Stimulated activated CD4-positive, alpha-beta T cell treated with anti-CD3 and anti-CD28 coated beads, TNF-alpha, amount 100 ng/mL, for 4 hours (primary cell): ENCODE results near the gene SORCS2.

Experiments used
- DNase-seq, 3 experiments: peaks; one replicate each; pipeline ENCODE4 v3.0.0-alpha.2; 2020; ENCODE audit warnings: low read depth in 3 of 3

Gene SORCS2

GRCh38 chr4:7708981-7709380 is 516.6 kb downstream of the SORCS2 start:
- no peak for DNase-seq

- no peak for DNase-seq
Observed at GRCh38 chr4:7709431-7709830, 517.1 kb downstream of the SORCS2 start.

DNA sequence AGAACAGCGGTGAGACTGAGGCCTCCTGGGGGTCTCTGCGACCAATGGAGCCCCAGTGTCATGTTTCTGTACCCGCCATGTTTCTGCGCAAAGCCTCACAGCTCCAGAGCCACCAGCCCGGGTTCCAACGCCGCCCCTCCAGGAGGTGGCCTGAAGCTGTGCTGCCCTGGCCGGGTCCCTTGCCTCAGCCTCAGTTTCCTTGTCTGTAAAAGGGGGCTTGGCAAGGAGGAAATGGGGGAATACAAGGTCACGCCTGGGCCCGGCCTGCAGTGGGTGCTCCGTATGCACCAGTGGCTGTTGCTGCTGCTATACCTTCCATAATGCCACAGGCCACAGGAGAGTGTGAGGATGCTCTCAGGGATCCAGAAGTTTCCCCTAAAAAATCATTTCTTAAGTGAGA is 517.8 kb downstream of the SORCS2 start:
- no peak for DNase-seq

GRCh38 chr4:7710576-7711306 is 518.4 kb downstream of the SORCS2 start:
- DNase-seq = no peak

GRCh38 chr4:7711307-7711963 is 519.1 kb downstream of the SORCS2 start:
- DNase-seq = no peak

DNA sequence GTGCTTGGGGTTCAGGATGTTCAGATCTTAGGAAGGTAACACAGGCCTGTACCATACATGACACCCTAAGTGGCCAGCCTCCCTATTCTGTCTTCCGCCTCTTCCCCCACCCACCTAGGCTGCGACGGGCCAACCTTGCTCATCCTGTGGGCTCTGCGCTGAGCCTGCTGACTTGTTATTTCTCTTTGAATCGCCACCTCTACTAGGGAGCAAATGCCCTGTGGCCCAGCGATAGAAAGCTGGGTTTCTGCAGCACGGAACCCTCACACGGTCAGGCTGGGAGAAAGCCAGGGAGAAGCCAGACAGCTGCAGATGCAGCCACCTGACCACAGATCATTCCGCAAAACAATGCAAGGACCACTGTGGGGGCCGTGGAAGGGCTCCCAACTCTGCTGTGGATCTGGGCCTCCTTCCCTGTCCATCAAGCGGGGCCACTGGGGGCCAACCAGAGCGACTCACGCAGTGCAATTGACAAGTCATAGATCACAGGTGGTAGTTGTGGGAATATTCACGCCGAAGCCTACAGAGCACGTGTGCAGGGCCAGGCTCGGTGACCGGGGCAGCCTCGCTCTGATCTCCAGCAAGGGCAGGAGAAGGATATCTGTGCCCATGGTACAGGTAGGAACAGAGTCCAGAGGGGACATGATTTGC is 519.8 kb downstream of the SORCS2 start:
- no peak for DNase-seq

DNA sequence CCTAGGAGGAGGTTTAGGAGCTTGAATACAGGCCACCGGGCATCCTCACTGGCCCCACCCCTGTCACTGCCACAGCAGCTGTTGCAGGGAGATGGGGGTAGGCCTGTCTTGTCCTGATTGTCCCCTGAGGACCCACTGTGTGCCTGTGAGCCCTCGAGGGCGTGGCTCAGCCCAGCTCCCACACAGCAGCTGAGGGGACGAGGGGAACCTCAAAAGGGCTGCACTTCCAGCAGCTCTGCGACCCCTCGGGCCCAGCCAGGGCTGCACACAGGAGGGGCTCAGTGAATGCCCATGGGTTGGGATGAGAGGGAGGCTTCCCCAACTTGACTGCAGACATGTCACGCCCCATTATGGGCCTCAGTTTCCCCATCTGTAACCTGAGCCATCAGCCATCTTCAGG is 521.4 kb downstream of the SORCS2 start:
- DNase-seq = no peak

- no peak for DNase-seq
Observed at GRCh38 chr4:7714176-7714575, 521.8 kb downstream of the SORCS2 start.

DNA sequence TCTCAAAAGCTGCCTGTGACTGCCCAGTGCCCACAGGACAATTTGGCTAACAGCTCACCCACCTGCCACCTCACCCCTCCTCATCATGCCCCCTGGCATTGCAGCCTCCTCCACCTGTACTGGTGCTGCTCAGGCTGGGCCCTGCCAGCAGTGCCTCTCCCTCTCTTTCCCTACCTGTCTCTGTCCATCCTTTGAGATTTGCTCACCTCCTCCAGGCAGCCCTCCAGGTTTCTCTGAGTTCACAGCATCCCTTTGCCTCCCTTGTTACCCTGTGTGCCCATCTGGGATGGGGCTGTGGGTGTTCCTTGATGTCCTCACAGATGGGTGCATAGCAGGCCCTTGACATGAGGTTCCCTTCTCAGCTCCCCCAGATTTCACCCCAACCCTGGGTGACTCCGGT is 522.4 kb downstream of the SORCS2 start:
- DNase-seq = no peak

GRCh38 chr4:7715271-7716009 is 523.1 kb downstream of the SORCS2 start:
- DNase-seq = no peak

- DNase-seq = no peak
Observed at GRCh38 chr4:7716010-7716721, 523.8 kb downstream of the SORCS2 start.

- DNase-seq = no peak
Observed at GRCh38 chr4:7717161-7717560, 524.8 kb downstream of the SORCS2 start.

- no peak for DNase-seq
Observed at GRCh38 chr4:7717946-7718490, 525.7 kb downstream of the SORCS2 start.

DNA sequence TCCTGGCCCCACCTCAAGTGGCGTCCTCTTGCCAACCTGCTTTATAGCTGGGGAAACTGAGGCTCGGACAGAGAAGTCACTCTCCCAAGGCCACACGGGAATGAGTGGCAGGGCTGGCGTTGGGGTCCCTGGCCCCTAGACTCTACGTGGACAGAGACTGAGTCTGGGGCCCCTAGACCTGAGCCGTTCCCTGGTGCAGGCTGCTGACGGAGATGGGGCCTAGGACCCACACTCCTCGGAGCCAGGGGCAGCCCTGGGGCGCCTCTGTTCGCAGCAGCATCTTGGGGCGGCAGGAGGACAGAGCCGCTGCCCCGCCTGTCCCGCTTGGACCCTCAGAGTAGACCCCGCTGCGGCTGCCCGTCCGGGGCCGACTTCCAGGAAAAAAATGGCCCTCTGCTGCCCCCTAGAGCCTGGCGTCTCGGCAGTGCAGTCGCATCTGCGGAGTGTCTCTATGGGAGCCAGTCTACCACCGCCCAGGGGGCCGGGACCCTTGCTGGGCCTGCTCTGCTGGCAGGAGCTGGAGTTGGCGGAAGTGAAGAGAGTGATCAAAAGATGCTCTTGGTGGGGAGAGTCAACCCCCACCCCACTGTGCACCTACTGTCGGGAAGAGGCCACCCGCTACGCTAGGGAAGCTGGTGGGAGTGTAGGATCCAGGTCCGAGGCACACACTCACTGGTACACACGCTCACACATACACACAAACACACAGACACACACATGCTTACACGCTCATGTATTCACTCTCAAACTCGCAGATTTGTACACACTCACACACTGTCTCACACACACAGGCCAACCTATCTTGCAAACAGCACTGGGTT is 527.2 kb downstream of the SORCS2 start:
- peak; percentile 27 to 46 (median 32) for DNase-seq

GRCh38 chr4:7721984-7722551 is 529.7 kb downstream of the SORCS2 start:
- no peak for DNase-seq

GRCh38 chr4:7722766-7723387 is 530.5 kb downstream of the SORCS2 start:
- DNase-seq = no peak

DNA sequence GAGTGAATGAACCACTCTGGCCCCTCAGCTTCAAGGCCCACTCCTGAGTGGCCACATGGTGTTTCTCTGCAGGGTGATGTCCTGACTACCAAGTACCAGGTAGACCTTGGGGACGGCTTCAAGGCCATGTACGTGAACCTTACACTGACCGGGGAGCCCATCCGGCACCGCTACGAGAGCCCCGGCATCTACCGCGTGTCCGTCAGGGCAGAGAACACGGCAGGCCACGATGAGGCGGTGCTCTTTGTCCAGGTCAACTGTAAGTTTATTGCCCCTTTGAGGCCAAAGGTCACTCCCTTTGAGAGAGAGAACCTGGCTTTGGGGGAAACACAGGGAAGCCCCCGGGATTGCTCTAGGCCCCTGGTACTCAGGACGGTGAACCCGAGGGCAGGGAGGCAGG is 531.3 kb downstream of the SORCS2 start:
- no peak for DNase-seq

DNA sequence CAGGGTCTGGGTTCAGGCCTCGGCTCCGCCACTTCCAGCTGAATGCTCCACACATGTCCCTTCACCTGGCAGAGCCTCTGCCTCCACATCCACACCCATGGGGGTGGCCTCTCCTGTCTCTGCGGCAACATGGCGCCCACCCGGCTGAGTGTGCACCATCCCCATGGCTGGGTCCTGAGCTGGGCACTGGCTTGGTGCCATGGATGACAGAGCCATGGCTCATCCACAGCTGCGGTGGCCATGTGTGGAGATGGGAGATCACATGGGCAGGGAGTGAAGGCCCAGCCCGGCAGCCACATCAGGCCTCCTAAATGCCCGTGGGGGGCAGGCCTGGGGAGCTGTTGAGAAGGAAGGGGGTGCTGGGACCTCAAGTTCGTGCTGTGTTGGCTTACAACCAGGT is 533.6 kb downstream of the SORCS2 start:
- no peak for DNase-seq

- no peak for DNase-seq
Observed at GRCh38 chr4:7726665-7727413, 534.5 kb downstream of the SORCS2 start.
